HL-60 (cell line): ENCODE measurements around the gene RASAL2.

Experiments
- DNase-seq, 2 experiments: peaks; one replicate each; pipeline ENCODE4 v3.0.0-alpha.2; 2010 to 2020; ENCODE audit warnings: low read depth in 1 of 2, low spot score in 1 of 2
- H3K27ac ChIP-seq: fragments of 250-450 bp; sonication (Bioruptor Pico); replicated peaks from 2 replicates; pipeline ENCODE4 v1.5.1; 2020; ENCODE audit warnings: mild to moderate bottlenecking, moderate library complexity
- H3K27me3 ChIP-seq: fragments of 250-450 bp; sonication (Bioruptor Pico); 2 replicates; pipeline ENCODE4 v1.5.1; 2021; ENCODE audit warnings: mild to moderate bottlenecking, moderate library complexity; ENCODE audit not compliant: insufficient read depth, poor library complexity, severe bottlenecking
- H3K4me3 ChIP-seq: replicated peaks from 2 replicates; pipeline ENCODE4 v1.5.1; 2011; ENCODE audit warnings: mild to moderate bottlenecking, control low read depth, low read length; ENCODE audit not compliant: insufficient read depth
- GABPA ChIP-seq: IDR thresholded peaks from 2 replicates; pipeline ENCODE4 v1.6.1; 2012; ENCODE audit warnings: low read depth
- POLR2AphosphoS5 ChIP-seq: IDR thresholded peaks from 2 replicates; pipeline ENCODE4 v1.6.1; 2012; ENCODE audit warnings: low read depth
- SPI1 ChIP-seq: IDR thresholded peaks from 2 replicates; pipeline ENCODE4 v1.6.1; 2012; ENCODE audit warnings: low read depth, mild to moderate bottlenecking, borderline replicate concordance
- TF ChIP-seq, protein P1 (sequence below): IDR thresholded peaks from one replicate; pipeline ENCODE4 v1.5.1; 2011; ENCODE audit warnings: low read length, control low read depth, inconsistent platforms; ENCODE audit not compliant: insufficient read depth
- TF ChIP-seq, protein P2 (sequence below): IDR thresholded peaks from 2 replicates; pipeline ENCODE4 v1.6.1; 2012; ENCODE audit warnings: low read depth; ENCODE audit not compliant: insufficient replicate concordance

The RASAL2 gene

GRCh38 chr1:178258536-178258935, 164.6 kb downstream of the RASAL2 start:
- no peak for TF ChIP-seq SPI1
- TF ChIP-seq, protein P1, sequence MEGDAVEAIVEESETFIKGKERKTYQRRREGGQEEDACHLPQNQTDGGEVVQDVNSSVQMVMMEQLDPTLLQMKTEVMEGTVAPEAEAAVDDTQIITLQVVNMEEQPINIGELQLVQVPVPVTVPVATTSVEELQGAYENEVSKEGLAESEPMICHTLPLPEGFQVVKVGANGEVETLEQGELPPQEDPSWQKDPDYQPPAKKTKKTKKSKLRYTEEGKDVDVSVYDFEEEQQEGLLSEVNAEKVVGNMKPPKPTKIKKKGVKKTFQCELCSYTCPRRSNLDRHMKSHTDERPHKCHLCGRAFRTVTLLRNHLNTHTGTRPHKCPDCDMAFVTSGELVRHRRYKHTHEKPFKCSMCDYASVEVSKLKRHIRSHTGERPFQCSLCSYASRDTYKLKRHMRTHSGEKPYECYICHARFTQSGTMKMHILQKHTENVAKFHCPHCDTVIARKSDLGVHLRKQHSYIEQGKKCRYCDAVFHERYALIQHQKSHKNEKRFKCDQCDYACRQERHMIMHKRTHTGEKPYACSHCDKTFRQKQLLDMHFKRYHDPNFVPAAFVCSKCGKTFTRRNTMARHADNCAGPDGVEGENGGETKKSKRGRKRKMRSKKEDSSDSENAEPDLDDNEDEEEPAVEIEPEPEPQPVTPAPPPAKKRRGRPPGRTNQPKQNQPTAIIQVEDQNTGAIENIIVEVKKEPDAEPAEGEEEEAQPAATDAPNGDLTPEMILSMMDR = no peak
- TF ChIP-seq, protein P2, sequence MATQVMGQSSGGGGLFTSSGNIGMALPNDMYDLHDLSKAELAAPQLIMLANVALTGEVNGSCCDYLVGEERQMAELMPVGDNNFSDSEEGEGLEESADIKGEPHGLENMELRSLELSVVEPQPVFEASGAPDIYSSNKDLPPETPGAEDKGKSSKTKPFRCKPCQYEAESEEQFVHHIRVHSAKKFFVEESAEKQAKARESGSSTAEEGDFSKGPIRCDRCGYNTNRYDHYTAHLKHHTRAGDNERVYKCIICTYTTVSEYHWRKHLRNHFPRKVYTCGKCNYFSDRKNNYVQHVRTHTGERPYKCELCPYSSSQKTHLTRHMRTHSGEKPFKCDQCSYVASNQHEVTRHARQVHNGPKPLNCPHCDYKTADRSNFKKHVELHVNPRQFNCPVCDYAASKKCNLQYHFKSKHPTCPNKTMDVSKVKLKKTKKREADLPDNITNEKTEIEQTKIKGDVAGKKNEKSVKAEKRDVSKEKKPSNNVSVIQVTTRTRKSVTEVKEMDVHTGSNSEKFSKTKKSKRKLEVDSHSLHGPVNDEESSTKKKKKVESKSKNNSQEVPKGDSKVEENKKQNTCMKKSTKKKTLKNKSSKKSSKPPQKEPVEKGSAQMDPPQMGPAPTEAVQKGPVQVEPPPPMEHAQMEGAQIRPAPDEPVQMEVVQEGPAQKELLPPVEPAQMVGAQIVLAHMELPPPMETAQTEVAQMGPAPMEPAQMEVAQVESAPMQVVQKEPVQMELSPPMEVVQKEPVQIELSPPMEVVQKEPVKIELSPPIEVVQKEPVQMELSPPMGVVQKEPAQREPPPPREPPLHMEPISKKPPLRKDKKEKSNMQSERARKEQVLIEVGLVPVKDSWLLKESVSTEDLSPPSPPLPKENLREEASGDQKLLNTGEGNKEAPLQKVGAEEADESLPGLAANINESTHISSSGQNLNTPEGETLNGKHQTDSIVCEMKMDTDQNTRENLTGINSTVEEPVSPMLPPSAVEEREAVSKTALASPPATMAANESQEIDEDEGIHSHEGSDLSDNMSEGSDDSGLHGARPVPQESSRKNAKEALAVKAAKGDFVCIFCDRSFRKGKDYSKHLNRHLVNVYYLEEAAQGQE = no peak
- no peak for TF ChIP-seq POLR2AphosphoS5
- no peak for TF ChIP-seq GABPA
- Histone ChIP-seq H3K27me3 (no peaks in the 10 kb centered on the region), H3K4me3 (no peak overlapping the region), H3K27ac (no peak overlapping the region)
- DNase-seq = no peak

- no peak for DNase-seq
- H3K4me3 ChIP-seq = no peak overlapping the region
- no peak overlapping the region for H3K27ac ChIP-seq
- TF ChIP-seq, protein P2 = no peak
- TF ChIP-seq SPI1 (no peak), POLR2AphosphoS5 (no peak), GABPA (no peak)
- TF ChIP-seq, protein P1 = no peak
- H3K27me3 ChIP-seq = no peaks in the 10 kb centered on the region
Observed at GRCh38 chr1:178262120-178262500, 168.2 kb downstream of the RASAL2 start.

- TF ChIP-seq POLR2AphosphoS5 (no peak), SPI1 (no peak), GABPA (no peak)
- TF ChIP-seq, protein P1 = no peak
- TF ChIP-seq, protein P2 = no peak
- Histone ChIP-seq H3K27ac (no peak overlapping the region), H3K27me3 (no peaks in the 10 kb centered on the region), H3K4me3 (no peak overlapping the region)
- no peak for DNase-seq
Observed at GRCh38 chr1:178263341-178263740, 169.4 kb downstream of the RASAL2 start.
